ENCODE data around the gene CLEC3B. TPM values are rescaled to one million over a fixed set of nuclear protein-coding genes. Genes with fewer than 3 reads are reported as not detected.

The CLEC3B gene
- total RNA-seq, 1 donor from 2014 or later, result 19.2 TPM

Small RNA genes lying within 50 kb of the gene (small RNA-seq; reads per million reads assigned to genes)
- gene RNU5B-3P (ENCODE audit: low replicate concordance), result not detected

Other genes starting within 250 kb of the CLEC3B start
- gene TMEM42, start 164.4 kb upstream of the CLEC3B start, total RNA-seq, result 4.7 TPM
- gene TGM4, start 151.7 kb upstream of the CLEC3B start, total RNA-seq, result not detected
- 31.5 TPM for gene ZDHHC3, start 50.1 kb upstream of the CLEC3B start, total RNA-seq
- gene EXOSC7, start 50.1 kb upstream of the CLEC3B start, total RNA-seq, result 20.4 TPM
- gene CDCP1, start 120.1 kb downstream of the CLEC3B start, total RNA-seq, result 0.98 TPM
- gene TMEM158, start 200.0 kb downstream of the CLEC3B start, total RNA-seq, result 14.5 TPM

Measured in temporal lobe (tissue), 2 donors.